ENCODE data around the gene COQ2.
"Not testable (repeated sequence)": the region's sequence is repeated elsewhere in the genome, so short reads cannot be mapped to it uniquely, and the experiment has no call there.

Gene COQ2

GRCh38 chr4:83247415-83248357 lies 36.9 kb downstream of the COQ2 start:
- no peak for DNase-seq (ENCODE audit: low spot score)

GRCh38 chr4:83241132-83241531 lies 43.5 kb downstream of the COQ2 start:
- no peak for DNase-seq (ENCODE audit: low spot score)

GRCh38 chr4:83240379-83240875 lies 44.2 kb downstream of the COQ2 start:
- DNase-seq (ENCODE audit: low spot score), result no peak

DNA sequence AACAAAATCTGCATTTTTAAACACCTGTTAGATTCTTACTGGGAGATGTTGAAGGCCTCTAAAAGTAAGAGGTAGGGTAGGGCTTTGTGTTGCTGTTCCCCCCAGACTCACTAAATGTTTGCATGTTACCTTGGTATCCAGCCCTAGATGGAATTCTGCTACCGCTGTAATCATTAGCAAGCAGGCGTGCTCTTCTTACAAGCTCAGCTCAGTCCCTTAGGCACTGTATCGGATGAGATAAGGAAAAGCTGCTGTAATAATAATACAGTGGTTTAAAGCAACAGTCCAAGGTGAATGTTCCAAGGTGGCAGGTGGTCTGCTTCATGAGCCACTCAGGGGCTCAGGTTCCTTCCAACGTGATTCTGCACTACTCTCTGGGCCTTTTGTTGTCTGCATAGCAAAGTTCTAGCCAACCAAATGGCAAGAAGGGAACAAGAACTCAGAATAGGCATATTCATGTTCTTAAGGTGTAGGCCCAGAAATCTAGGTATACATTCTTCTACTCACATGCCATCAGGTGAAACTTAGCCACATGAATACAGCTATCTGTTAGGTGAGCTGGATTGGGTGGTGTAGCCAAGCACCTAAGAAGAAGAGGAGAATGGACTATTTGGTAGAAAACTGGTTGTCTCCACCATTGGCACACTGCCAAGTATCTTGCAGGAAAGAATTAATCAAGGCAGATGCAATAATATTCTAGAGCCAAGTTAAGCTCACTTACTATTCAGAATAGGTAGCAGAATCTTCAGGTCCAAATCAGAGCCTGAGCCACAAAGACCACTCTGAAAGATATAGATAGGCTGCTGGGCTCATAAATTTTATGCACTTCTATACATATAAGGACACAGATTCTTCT lies 46.0 kb downstream of the COQ2 start:
- no peak for DNase-seq (ENCODE audit: low spot score)

GRCh38 chr4:83237591-83237990 lies 47.0 kb downstream of the COQ2 start:
- no peak for DNase-seq (ENCODE audit: low spot score)

DNA sequence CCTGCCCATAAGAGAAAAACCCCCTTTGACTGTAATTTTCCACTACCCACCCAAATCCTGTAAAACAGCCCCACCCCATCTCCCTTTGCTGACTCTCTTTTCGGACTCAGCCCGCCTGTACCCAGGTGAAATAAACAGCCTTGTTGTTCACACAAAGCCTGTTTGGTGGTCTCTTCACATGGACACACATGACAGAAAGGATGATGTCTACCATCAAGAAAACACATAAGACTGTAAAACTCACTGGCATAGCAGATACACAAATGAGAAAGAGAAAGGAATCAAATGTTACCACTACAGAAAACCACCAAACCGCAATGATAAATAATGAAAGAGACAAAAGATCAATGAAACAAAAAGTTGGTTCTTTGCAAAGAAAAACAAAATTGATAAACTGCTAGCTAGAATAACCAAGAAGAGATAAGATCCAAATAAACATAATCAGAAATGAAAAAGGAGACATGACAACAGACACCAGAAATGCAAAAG lies 48.9 kb downstream of the COQ2 start:
- DNase-seq (ENCODE audit: low spot score), result not testable (repeated sequence)

DNA sequence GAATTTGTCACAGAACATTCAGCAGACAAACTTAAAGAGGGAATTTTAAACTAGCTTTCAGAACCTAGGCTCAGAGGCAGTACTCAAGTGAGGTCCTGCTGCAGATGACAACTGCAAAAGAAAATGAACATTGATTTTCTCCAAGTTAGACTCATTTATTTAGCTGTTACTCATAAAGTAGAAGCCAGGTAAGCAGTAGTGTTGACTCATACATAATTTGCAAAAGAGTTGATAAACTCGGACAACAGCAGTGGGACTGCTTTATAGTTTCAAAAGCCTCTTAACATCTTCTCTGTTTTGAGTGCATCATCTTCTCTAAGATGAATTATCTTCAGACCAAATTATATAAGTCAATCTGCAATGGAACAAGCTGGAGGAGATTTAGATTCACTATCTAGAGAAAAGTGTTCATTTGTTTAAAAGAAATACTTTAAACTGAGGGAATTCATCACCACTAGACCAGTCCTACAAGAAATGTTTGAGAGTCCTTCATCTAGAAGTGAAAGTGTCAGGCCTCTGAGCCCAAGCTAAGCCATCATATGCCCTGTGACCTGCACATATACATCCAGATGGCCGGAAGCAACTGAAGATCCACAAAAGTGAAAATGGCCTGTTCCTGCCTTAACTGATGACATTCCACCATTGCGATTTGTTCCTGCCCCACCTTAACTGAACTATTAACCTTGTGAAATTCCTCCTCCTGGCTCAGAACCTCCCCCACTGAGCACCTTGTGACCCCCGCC lies 49.5 kb downstream of the COQ2 start:
- DNase-seq (ENCODE audit: low spot score), result no peak

- DNase-seq (ENCODE audit: low spot score), result not testable (repeated sequence)
These were observed 50.2 kb downstream of the COQ2 start for GRCh38 chr4:83234387-83234786.

GRCh38 chr4:83232082-83232481 lies 52.5 kb downstream of the COQ2 start:
- no peak for DNase-seq (ENCODE audit: low spot score)

DNA sequence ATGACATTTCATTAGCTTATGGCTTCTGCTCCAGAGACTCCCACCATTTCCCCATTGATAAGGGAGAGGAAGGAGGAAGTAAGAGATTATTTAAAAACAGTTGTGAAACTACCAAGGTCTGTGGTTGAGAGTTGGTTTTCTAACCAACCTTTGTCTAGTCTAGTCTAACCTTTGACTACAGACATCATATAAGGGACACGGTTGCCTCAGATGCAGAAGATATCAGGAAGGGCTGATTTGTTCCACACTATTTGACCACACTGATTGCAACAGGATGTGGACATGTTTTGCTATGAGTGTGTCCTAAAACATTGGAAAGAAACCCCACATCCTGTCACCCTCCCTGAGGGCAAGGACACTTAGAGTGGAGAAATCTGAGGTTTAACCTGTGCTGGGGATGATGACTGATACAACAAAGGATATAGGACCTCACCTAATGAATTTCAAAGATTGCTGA lies 53.0 kb downstream of the COQ2 start:
- DNase-seq (ENCODE audit: low spot score), result no peak

DNA sequence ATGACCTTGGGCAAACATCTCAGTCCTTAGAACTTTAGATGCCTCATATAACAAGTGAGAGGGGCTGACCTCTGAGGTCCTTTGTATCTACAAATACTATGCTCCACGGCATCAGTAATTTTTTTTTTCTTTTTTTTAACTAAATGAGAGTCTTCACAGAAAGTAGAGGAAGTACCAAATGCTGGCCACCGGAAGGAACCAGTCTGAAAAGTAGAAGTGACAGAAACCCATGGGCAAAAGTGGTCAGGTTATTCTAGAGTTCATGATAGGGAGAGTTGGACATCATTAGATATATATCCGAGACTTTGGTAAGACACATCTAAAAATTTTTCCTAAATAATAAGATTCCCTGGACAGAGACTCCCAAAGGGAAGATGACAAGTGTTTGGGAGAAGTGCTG lies 53.7 kb downstream of the COQ2 start:
- DNase-seq (ENCODE audit: low spot score), result no peak

DNA sequence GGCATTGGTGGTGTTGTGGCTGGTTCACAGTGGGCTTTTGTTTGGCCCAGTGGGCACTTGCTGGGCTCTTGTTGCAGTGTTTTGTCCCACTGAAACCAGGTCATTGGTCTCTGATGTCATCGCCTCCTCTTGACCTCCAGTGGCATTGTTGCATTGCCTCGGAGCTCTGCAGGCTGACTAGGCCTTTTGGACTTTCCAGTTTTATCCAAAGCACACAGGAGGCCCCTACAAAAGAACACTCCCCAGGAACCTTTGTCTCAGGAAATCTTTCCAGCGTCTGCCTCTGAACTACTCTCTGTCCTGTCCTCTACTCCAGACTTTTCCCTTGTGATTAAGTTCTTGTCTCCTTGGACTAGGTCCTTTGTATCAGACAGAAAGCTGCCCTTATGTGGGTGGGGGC lies 54.8 kb downstream of the COQ2 start:
- no peak for DNase-seq (ENCODE audit: low spot score)

DNA sequence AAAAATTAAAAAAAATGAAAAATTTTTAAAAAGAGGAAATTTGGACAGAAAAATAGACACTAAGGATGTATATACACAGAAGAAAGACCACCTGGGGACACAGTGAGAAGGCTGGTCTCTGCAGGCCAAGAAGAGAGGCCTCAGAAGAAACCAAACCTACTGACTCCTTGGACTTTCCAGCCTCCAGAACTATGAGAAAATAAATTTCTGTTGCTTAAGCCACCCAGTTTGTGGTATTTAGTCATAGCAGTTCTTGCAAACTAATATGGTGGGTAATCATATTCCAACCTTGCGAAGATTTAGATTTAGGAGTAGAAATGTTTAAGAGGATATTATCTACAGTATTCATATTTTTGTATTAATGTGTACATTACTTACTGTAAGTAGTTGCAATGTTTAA lies 56.4 kb downstream of the COQ2 start:
- no peak for DNase-seq (ENCODE audit: low spot score)

DNA sequence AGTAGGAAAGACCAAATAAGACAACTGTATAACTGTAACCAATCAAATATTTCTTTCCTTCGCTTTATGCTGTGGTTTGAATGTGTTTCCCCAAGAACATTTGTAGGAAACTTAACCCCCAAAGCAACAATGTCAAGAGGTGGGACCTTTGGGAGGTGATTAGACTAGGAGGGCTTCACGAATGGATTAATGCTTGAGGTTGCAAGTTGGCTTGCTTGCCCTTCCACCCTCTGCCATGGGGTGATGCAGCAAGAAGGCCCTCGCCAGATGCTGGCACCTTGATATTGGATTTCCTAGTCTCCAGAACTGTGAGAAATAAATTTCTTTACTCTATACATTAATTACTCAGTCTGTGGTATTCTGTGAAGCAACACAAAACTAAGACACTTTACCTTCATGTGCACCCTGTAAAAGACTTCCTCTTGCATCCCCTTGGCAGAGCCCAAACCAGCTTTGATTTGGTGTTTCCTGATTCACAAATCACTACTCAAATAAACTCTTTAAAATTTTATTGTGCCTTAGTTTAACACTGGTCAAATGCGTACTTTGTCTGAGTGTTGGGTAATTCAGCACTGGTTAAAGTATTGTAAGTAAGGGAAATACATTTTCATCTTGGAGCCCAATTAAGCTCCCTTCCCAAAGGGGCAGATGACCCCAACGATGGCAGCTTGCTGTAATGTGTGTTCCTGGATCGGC lies 59.9 kb downstream of the COQ2 start:
- no peak for DNase-seq (ENCODE audit: low spot score)

DNA sequence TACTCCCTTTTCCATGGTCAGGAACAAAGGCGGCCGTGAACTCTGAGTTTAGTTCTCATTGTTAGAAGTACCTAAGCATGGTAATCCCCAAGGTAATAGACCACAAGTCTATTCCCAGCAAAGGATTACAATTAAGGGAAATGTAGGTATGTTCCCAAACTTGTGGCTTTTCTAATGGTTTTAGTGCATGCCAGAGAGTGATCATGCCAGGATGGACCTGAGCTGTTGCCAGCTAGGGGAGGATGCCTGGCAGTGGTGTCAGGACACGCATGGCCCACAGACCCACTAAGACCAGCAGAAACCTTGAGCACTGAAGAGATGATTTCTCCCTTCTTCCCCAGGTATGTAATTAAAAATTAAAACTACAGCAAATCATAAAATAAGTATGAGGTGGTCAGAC lies 60.8 kb downstream of the COQ2 start:
- no peak for DNase-seq (ENCODE audit: low spot score)

- no peak for DNase-seq (ENCODE audit: low spot score)
These were observed 62.6 kb downstream of the COQ2 start for GRCh38 chr4:83221897-83222441.

DNA sequence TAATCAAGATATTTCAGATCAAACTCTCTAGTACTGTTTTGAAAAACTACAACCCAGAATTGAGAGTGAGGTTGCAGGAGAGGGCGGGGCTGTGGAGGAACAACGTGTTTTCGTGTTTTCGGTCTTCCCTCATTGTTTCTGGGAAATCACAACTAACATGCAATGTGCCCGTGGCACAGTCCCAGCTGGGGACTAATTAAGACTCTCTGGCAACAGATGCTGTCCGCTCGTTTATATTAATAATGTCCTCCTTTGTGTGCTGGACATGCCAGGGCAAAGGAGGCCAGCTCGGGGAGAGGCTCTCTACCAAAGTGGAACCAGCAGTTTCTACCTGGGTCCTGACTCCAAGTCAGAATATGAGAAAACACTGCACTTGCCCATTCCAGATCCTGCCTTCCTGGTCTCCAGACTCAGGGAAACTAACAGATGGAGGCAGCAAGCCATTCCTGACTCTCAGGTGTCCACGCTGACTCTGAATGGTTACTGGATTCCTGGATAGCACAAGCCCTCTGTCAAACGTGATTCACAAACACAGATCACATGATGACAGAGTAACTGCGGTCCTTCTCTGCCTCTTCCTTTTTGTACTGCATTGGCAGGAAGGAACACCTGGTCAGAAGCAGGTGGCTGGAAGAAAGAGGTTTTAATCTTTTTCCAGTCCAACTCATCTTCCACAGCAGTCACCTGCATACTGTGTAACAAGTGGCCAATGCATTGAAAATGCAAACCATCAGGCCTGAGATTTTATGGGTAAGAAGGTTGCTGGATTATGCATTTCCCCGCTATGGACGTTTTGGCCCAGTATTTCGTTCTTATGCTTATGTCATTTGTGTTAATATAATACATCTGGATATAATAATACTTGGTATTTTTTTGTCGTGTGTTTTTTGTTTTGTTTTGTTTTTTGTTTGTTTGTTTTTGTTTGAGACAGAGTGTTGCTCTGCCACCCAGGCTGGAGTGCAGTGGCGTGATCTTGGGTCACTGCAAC lies 65.0 kb downstream of the COQ2 start:
- no peak for DNase-seq (ENCODE audit: low spot score)

GRCh38 chr4:83217721-83218522 lies 66.7 kb downstream of the COQ2 start:
- no peak for DNase-seq (ENCODE audit: low spot score)
